AML-193 (cell line): ENCODE results near the gene ZNF609.
"Not testable (repeated sequence)": the region's sequence is repeated elsewhere in the genome, so short reads cannot be mapped to it uniquely, and the experiment has no call there.

Source experiments
- DNase-seq, 2 experiments: peaks; one replicate each; lab custom pipeline; 2025; lab: John Stamatoyannopoulos, UW

The ZNF609 gene

GRCh38 chr15:64586259-64586870 is 126.0 kb downstream of the ZNF609 start:
- no peak for DNase-seq

GRCh38 chr15:64586984-64587383 is 126.6 kb downstream of the ZNF609 start:
- DNase-seq: no peak

- DNase-seq: no peak
Observed at GRCh38 chr15:64589435-64590084, 129.2 kb downstream of the ZNF609 start.

GRCh38 chr15:64592845-64593244 is 132.5 kb downstream of the ZNF609 start:
- DNase-seq: not testable (repeated sequence)

- no peak for DNase-seq
Observed at GRCh38 chr15:64596701-64597476, 136.5 kb downstream of the ZNF609 start.

- no peak for DNase-seq
Observed at GRCh38 chr15:64597477-64597822, 137.1 kb downstream of the ZNF609 start.

GRCh38 chr15:64599226-64599625 is 138.8 kb downstream of the ZNF609 start:
- DNase-seq: no peak

GRCh38 chr15:64599716-64600115 is 139.3 kb downstream of the ZNF609 start:
- no peak for DNase-seq

- DNase-seq: no peak
Observed at GRCh38 chr15:64600794-64601193, 140.4 kb downstream of the ZNF609 start.

- DNase-seq: no peak
Observed at GRCh38 chr15:64604319-64604718, 143.9 kb downstream of the ZNF609 start.

- not testable (repeated sequence) for DNase-seq
Observed at GRCh38 chr15:64607416-64607815, 147.0 kb downstream of the ZNF609 start.

- no peak for DNase-seq
Observed at GRCh38 chr15:64610257-64610919, 150.0 kb downstream of the ZNF609 start.

- no peak for DNase-seq
Observed at GRCh38 chr15:64611085-64611725, 150.8 kb downstream of the ZNF609 start.

- DNase-seq: no peak
Observed at GRCh38 chr15:64614519-64614918, 154.1 kb downstream of the ZNF609 start.

- no peak for DNase-seq
Observed at GRCh38 chr15:64617727-64618126, 157.3 kb downstream of the ZNF609 start.

GRCh38 chr15:64618138-64618537 is 157.8 kb downstream of the ZNF609 start:
- no peak for DNase-seq

GRCh38 chr15:64618540-64618939 is 158.2 kb downstream of the ZNF609 start:
- DNase-seq: no peak

GRCh38 chr15:64619880-64620839 is 159.8 kb downstream of the ZNF609 start:
- no peak for DNase-seq

GRCh38 chr15:64621056-64621455 is 160.7 kb downstream of the ZNF609 start:
- no peak for DNase-seq

- DNase-seq: no peak
Observed at GRCh38 chr15:64622410-64623260, 162.3 kb downstream of the ZNF609 start.
